CD4-positive, alpha-beta T cell treated with Interleukin-4 for 1 hour (primary cell): ENCODE results near the gene MDC1.
"Not testable (repeated sequence)": the region's sequence is repeated elsewhere in the genome, so short reads cannot be mapped to it uniquely, and the experiment has no call there.

Source experiments
- DNase-seq, 2 donors: peaks; one replicate each; pipeline ENCODE4 v3.0.0-alpha.2; 2020 to 2022

MDC1 gene

DNA sequence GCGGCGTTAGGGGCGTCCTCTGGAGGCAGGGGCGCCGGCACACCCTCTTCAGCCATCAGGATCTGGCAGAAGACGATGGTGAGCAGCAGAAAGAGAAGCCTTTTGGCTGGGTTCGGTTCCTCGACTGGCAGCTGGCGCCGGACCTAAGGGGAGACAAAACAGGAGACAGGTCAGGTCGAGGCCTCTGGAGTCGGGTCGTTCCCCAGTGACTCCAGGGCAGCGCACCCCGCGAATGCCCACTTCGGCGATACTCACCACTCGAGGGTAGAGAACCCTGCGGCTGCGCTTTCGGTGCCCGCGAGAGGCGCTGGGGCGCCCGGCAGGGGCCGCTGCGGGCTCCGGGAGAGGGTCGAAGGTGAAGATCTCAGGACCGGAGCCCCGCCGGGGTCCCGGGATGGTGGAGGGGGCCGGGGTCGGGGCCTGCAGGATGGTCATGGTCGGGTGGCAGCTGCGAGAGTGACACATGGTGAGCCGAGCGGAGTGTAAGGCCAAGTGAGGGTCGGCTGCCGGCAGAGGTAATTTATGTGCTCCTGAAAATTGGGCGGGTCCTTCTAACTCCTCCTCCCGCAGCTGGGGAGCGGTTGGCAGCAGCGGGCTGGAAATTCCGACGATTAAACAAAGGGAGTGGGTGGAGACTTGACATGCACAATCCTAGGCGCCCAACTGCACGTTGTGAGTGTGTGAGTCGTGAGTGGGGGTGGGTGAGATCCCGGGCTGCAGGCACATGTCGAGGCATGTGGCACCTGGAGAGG, 27.1 kb upstream of the MDC1 start, which contains the start of gene IER3:
IER3 (minus strand) TSS at position 494 of the 752 bp plus-strand sequence; CDS start at position 465, 29 bp downstream.
- peak; percentile 88 for DNase-seq

DNA sequence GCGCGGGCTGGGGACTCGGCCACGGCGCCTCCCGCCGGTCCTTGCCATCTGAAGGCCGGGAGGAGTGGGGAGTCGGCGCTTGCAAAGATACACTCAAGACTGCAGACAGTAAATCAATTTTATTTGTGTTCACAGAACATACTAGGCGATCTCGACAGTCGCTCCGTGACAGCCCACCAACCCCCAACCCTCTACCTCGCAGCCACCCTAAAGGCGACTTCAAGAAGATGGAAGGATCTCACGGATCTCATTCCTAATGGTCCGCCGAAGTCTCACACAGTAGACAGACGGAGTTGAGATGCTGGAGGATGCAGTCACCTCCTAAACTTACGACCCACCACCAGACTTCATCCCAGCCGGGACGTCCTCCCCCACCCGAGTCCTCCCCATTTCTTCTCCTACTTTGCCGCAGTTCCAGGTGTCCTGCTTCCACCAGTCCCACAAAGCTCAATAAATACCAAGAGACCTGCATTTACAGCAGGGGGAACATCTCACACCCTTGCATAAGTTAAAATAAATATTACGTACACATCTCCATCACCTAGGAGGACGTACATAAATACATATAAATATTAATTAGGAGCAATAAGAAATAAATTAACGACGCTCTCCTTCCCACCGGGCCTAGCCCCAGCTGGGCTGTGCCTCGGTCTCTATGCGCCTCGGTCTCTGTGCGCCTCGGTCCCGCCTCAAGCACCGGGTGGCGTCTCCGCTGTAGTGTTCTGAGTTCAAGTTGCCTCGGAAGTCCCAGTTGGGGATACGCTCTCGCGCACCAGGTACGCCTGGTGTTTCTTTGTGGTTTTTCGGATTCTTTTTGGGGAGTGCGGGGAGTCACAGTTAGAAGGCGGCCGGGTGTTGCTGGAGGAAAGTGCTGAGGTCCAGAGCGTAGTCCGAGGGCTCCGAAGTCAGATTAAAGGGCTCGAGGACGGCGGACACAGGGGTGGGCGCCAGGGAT, 26.3 kb upstream of the MDC1 start:
- DNase-seq = peak; percentile 38 to 57

DNA sequence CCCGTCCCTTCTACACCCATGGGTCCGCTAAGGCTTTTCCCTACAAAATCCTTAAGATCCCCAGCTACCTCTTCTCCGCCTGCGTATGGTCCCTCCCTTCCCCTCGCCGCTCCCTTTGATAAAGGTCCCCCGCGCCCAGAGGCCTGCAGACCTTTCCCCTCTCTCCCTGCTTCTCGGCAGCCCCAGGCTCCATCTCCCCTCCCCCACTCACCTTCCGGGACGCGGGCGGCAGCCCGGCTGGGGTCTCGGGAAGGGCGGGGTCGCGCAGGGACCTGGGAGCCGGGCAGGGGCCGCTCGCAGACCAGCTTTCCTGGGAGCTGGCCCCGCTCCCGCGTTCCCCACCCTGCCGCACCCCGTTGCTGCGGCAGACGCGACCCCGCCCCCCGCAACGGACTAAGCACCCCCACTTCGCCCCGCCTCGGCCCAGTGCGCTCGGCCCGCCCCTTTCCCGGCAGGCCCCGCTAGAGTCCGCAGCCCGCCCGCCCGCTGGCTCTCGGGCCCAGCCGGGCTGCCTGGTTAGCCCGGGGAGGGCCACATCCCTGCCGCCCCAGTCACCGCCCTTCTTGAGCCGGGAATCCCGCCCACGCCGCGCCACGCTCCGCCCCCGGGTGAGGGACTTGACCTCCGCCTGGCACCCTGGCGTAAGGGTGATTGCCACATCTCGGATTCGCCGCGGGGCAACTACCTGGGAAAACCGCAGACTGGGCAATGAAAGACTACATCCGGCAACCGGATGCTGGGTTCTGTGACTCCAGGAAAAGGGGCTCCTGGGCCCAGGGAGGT, 25.4 kb upstream of the MDC1 start, which contains the start of gene FLOT1:
FLOT1 (minus strand) TSS at position 372 of the 783 bp plus-strand sequence. CDS start 498 bp downstream, outside the sequence.
- DNase-seq = peak; percentile 94 to 95

DNA sequence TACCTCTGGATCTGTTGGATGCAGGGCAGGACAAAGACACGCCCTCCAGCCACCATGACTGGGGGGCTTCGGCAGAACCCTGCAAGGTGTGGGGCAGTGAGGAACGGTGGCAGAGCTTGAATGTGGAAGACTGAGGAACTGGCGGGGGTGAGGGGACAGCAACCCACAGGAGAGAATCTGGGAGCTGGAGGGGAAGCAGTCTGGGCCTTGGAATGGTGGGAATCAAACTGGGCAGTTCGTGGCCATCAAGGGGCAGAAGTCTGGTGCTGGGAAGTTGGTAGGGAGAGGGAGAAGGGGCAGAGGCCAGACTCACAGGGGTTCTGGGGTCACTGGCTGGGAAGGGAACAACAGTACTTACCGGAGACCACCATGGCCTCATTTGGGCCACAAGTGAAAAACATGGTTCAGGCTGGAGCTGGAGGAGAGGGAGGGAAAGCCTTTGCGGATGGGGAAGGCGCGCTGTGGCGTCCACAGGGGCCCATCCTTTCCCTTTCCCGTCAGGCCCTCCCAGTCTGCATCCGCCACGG, 24.8 kb upstream of the MDC1 start:
- no peak for DNase-seq

DNA sequence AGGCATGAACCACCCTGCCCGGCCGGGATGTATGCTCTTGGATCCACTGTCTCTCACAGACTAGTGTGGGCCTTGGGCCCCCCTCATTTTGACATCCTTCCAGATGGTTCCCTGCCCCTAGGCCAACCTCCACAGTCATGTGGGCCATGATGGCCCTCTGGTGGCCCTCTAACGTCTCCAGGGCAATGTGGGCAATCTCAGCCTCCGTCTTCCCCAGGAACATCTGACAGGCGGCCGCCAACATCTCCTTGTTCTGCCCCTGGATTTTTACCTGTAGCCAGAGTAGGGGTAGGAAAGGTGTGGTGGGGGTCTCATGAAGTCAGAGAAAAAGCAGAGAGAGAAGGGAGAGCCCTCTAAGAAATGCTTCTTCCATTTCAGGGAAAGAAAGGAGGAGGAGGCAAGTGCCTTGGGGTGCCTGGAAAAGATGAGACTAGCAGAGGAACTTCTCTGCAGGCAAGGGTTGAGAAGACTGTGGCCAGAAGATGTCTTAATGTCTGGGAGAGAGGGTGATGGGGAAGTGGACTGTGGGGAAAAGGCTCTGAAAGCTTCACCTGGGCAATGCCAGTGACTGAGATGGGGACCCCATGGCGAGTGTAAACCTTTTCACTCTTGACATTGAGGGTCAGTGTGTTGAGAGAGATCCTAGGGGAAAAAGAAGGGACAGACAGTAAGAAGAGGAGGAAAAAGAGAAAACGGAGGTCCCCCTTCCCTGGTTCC, 24.1 kb upstream of the MDC1 start:
- no peak for DNase-seq

DNA sequence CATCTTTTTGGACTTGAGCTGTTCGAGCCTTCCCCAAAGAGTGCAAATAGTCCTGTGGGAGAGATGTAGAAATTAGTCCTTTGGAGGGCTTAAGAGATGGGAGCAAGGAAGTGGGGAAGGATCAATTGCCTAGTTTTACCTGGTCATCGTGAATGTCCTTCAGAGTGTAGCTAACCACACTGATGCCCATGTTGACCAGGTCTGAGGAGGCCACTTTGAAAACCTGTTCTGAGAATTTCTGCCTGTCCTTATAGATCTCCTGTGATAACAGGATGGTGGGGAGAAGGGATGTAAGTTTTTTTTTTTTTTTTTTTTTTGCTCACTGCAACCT, 23.4 kb upstream of the MDC1 start:
- DNase-seq = no peak

DNA sequence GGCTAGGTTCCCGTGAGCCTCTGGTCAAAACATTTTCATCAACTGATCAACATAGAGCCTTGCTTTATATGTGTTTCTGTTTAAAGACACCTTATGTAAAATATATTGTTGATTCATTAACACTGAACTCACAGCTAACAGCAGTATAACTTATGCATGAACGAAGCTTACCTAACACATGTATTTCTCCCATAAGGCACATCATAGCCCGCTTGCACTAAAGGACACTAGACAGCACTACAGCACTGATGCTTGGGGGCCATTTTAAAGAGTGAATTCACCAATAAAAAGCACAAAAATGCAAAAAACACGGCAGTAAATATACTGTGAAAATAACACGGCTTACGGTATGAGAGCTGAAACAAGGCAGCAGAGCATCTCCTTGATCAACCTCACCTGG, 21.5 kb upstream of the MDC1 start:
- DNase-seq = no peak

DNA sequence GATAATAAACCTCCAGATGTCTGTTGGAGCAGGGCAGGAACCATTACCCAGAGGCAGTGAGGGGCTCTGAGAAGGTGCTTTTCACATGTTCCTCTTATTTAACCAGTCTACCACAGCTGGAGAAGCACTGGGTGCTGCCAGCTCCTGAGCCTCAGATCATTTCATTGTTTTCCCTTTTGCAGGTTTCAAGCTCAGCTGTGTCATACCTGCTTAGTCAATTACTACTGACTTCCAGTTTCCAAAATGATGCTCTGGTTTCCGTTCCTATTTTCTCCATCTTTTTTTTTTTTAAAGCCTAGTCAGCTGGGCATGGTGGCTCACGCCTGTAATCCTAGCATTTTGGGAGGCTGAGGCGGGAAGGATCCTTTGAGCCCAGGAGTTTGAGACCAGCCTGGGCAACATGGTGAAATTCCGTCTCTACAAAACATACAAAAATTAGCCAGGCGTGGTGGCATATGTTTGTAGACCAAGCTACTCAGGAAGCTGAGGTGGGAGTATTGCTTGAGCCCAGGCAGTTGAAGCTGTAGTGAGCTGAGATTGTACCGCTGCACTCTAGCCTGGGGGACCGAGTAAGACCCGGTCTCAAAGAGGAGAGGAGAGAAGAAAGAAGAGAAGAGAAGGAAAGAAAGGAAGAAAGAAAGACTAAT, 18.7 kb upstream of the MDC1 start:
- DNase-seq = no peak

DNA sequence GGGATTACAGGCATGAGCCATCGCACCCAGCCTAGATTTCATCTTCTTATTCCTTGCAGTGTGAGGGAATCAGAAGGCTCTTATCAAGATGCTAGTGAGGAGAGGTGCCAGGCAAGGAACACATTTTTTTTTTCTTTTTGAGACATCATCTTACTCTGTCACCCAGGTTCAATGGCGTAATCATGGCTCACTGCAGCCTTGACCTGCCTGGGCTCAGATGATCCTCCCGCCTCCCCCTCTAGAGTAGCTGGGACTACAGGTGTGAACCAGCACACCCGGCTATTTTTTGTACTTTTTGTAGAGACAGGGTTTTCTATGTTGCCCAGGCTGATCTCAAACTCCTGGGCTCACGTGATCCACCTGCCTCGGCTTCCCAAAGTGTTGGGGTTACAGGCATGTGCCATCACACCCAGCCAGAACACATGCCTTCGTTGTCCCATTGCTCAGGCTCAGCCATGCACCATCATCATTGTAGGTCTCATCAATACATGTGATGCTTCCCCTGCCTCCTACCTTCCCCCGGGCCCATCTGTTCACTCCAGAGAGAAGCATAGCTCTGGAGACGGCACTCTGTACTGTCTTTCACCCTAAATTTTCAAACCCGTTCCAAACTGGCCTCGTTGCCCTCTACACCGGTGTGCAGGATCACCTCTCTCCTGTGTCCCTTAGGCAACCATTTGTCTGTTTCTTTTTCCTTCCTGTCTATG, 15.3 kb upstream of the MDC1 start:
- DNase-seq = no peak

DNA sequence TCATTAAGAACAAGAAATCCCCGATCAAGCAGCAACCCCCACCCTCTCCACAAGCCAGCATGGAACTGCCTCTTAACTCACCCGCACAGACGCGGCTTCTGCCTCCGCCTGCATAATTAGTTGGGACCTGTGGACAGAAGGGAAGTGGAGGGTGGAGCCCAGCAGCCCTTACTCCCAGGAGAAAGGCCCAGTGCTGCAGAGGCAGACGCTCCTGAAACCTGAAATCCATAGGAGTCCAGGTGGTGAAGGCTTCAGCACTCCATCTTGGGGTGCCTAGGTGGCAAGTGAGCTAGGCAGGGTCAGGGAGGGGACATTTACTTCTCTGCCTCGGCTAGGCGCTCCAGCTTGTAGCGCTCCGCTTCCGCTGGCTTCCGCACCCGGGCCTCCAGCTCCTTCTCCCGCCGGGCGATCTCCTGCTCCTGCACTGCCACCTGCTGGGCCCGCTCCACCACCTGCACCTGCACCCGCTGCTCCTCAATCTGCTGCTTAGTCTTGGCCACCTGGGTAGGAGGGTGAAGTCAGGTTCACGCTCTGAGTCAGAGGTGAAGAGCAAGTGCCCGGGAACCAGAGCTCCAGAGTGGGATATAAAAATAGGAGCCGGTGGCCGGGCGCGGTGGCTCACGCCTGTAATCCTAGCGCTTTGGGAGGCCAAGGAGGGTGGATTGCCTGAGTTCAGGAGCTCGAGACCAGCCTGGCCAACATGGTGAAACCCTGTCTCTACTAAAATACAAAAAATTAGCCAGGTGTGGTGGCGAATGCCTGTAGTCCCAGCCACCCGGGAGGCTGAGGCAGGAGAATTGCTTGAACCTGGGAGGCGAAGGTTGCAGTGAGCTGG, 13.7 kb upstream of the MDC1 start:
- DNase-seq = peak; percentile 86 to 88

DNA sequence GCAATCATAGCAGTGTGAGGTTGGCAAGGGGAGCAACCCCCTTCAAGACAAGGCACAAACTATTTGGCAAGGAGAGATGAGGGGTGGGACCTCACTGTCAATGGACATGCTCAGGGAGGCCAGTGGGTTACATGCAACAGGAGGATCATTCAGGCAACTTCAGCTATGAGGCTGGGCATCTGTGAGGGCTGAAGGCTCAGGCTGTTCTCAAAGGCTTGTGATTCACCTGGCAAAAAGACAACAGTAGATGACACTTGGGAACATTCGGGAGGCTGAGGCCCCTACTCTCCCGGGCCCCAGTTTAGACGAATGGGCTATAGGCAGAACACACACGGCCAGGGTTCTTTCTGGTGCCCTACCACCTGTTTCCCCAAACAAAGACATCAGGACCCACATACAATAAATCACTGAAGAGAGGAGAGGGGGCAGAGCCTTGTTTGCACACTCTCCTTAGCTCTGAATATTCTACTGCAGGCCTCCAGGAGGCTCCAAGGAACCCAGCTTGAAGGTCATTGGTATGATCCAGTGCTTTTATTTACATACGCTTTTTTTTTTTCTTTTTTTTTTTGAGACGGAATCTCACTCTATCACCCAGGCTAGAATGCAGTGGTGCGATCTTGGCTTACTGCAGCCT, 11.0 kb upstream of the MDC1 start:
- DNase-seq = no peak

DNA sequence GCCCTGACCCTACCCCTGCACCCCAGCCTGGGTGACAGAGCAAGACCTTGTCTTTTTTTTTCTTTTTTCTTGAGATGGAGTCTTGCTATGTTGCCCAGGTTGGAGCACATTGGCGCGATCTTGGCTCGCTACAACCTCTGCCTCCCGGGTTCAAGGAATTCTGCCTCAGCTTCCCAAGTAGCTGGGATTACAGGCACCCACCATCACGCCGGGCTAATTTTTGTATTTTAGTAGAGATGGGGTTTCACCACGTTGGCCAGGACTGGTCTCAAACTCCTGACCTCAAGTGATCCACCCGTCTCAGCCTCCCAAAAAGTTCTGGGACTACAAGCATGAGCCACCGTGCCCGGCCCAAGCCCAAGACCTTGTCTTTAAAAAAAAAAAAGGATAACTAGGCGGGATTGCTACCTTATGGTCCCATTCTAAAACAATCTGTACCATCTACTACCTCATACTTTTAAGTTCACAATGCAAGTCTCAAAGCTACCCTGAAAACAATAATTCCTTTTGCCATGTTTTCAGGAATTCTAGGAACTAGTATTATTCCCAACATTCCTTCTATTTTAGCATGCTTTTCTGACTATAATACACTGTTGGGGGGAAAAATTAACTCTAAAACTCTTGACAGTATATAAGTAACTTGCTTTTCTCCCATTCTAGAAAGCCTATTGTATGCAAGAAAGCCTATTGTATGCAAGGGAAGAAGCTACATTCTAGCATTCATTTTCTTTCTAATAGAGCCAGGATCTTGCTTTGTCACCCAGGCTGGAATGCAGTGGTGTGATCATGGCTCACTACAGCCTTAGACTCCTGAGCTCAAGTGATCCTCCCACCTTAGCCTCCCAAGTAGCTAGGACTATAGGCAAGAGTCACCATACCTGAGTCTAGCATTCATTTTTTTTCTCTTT, 9.7 kb upstream of the MDC1 start:
- no peak for DNase-seq

DNA sequence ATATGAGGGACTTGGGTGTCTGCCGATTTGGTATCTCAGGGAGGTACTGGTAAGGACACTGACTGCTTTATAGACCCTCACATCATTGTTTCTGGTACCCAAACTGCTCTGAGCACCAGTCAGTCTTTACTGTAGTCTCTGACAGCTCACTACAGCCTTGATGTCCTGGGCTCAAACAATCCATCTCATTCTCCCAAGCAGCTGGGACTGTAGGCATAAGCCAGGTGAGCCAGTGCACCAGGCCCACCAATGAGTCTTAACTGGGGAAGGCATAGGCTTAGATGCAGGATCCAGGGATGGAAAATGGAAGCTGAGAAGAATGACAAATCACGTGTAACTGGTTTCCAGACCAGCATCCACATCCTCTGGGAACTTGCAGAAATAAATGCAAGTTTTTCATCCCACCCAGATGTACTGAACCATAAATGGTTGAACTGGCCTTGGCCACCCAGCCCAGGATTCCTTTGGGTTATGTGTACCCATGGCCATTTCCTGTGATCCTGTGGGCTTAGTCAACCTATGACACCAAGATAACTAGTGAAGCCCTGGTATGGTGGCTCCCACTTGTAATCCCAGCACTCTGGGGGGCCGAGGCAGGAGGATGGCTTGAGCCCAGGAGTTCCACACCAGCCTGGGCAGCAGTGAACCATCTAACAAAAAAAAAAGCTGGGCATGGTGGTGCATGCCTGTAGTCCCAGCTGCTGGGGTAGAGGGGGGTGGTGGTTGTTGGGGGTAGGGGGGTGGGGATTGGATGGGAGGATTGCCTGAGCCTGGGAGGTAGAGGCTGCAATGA, 8.8 kb upstream of the MDC1 start:
- no peak for DNase-seq

DNA sequence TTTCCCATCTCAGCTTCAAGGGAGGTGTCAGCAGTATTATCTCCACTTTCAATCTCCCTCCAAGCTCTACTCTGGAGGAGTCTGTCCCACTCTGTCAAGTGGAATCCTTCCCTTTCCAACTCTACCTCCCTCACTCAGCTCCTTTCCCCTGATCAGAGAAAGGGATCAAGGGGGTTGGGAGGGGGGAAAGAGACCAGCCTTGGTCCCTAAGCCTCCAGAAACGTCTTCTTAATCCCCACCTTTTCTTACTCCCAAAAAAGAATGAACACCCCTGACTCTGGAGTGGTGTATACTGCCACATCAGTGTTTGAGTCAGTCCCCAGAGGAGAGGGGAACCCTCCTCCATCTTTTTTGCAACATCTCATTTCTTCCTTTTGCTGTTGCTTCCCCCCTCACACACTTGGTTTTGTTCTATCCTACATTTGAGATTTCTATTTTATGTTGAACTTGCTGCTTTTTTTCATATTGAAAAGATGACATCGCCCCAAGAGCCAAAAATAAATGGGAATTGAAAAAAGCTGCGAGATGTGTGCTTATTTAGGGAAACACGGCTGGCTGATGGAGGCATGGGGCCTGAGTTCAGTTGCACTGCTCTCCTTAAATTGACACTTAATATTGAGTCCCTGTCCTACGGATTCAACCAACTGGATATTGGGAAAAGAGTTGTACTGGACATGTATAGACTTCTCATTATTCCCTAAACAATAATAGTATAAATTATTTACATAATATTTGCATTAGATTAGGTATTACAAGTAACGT, 8.0 kb upstream of the MDC1 start:
- no peak for DNase-seq

DNA sequence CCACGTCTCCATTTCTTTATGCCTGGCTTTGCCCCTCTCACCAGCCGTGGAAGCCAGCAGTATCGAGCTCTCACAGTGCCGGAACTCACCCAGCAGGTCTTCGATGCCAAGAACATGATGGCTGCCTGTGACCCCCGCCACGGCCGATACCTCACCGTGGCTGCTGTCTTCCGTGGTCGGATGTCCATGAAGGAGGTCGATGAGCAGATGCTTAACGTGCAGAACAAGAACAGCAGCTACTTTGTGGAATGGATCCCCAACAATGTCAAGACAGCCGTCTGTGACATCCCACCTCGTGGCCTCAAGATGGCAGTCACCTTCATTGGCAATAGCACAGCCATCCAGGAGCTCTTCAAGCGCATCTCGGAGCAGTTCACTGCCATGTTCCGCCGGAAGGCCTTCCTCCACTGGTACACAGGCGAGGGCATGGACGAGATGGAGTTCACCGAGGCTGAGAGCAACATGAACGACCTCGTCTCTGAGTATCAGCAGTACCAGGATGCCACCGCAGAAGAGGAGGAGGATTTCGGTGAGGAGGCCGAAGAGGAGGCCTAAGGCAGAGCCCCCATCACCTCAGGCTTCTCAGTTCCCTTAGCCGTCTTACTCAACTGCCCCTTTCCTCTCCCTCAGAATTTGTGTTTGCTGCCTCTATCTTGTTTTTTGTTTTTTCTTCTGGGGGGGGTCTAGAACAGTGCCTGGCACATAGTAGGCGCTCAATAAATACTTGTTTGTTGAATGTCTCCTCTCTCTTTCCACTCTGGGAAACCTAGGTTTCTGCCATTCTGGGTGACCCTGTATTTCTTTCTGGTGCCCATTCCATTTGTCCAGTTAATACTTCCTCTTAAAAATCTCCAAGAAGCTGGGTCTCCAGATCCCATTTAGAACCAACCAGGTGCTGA, 7.0 kb upstream of the MDC1 start:
- DNase-seq = not testable (repeated sequence)
